Occipital lobe (tissue), 2 donors: Measurements from ENCODE around the gene TMEM171. TPM values are rescaled to one million over a fixed set of nuclear protein-coding genes. Genes with fewer than 3 reads are reported as not detected.

Source experiments
- DNase-seq: peaks from one replicate; lab custom pipeline; 2025; lab: John Stamatoyannopoulos, UW
- total RNA-seq: library from RNA; depleted of rRNA; stranded (reverse); fragments of >200 nt; gene quantifications from one replicate; pipeline ENCODE4 v1.2.3, GENCODE V29; 2014

Gene TMEM171
- total RNA-seq, 1 donor from 2014 or later = 0.78 TPM

GRCh38 chr5:73151766-73152410 is 31.5 kb downstream of the TMEM171 start:
- no peak for DNase-seq

GRCh38 chr5:73152411-73153388 is 32.3 kb downstream of the TMEM171 start:
- DNase-seq = no peak

- DNase-seq = no peak
These were observed 33.1 kb downstream of the TMEM171 start for GRCh38 chr5:73153513-73153912.

GRCh38 chr5:73154208-73155006 is 34.0 kb downstream of the TMEM171 start:
- DNase-seq = no peak

- no peak for DNase-seq
These were observed 35.2 kb downstream of the TMEM171 start for GRCh38 chr5:73155271-73156222.

- no peak for DNase-seq
These were observed 37.3 kb downstream of the TMEM171 start for GRCh38 chr5:73157414-73158303.

GRCh38 chr5:73158313-73158712 is 37.9 kb downstream of the TMEM171 start:
- no peak for DNase-seq

- DNase-seq = no peak
These were observed 39.9 kb downstream of the TMEM171 start for GRCh38 chr5:73160239-73160671.

GRCh38 chr5:73170522-73170921 is 50.1 kb downstream of the TMEM171 start:
- DNase-seq = no peak

GRCh38 chr5:73171495-73171894 is 51.1 kb downstream of the TMEM171 start:
- no peak for DNase-seq

GRCh38 chr5:73172951-73173350 is 52.6 kb downstream of the TMEM171 start, which contains the start of gene TMEM174:
Gene TMEM174, plus strand, starts transcription at chr5:73173193. Its CDS starts 51 bp downstream, at chr5:73173244.
- DNase-seq = no peak

- no peak for DNase-seq
These were observed 53.9 kb downstream of the TMEM171 start for GRCh38 chr5:73174100-73174815.

GRCh38 chr5:73176250-73176649 is 55.9 kb downstream of the TMEM171 start:
- no peak for DNase-seq

- DNase-seq = no peak
These were observed 57.9 kb downstream of the TMEM171 start for GRCh38 chr5:73178265-73178664.

GRCh38 chr5:73179730-73180129 is 59.4 kb downstream of the TMEM171 start:
- DNase-seq = no peak

GRCh38 chr5:73180566-73180965 is 60.2 kb downstream of the TMEM171 start:
- DNase-seq = no peak
